ENCODE data around the gene SLAMF9.

GRCh38 chr1:159980076-159980475, 26.0 kb upstream of the SLAMF9 start:
- no peak for TF ChIP-seq POLR2A (IDR thresholded peaks at IDR 0.05)
- TF ChIP-seq CTCF (IDR thresholded peaks at IDR 0.05) = no peak
